Suppressor macrophage (primary cell): ENCODE data around the gene DLD.
"Not testable (repeated sequence)": the region's sequence is repeated elsewhere in the genome, so short reads cannot be mapped to it uniquely, and the experiment has no call there.

Experiments
- DNase-seq, 4 experiments: peaks; one replicate each; pipeline ENCODE4 v3.0.0-alpha.2; 2020 to 2022

Gene DLD

GRCh38 chr7:107917763-107918651, 27.0 kb downstream of the DLD start:
- peak in 1 of 4 experiments; percentile 25 for DNase-seq

GRCh38 chr7:107918948-107919347, 28.0 kb downstream of the DLD start:
- DNase-seq, result no peak

- peak in 2 of 4 experiments; percentile 18 to 20 for DNase-seq
These were observed 29.2 kb downstream of the DLD start for GRCh38 chr7:107920048-107920772.

- DNase-seq, result not testable (repeated sequence)
These were observed 30.8 kb downstream of the DLD start for GRCh38 chr7:107921826-107922225.

GRCh38 chr7:107922886-107923285, 31.9 kb downstream of the DLD start:
- no peak for DNase-seq

GRCh38 chr7:107924841-107925504, 34.0 kb downstream of the DLD start:
- peak in 1 of 4 experiments; percentile 16 for DNase-seq

- DNase-seq, result no peak
These were observed 35.5 kb downstream of the DLD start for GRCh38 chr7:107926481-107926880.

GRCh38 chr7:107931740-107932515, 40.9 kb downstream of the DLD start:
- DNase-seq, result no peak

GRCh38 chr7:107932805-107933204, 41.8 kb downstream of the DLD start:
- no peak for DNase-seq

- peak in 1 of 4 experiments; percentile 12 for DNase-seq
These were observed 42.5 kb downstream of the DLD start for GRCh38 chr7:107933386-107934013.

- no peak for DNase-seq
These were observed 44.2 kb downstream of the DLD start for GRCh38 chr7:107934991-107935770.

- no peak for DNase-seq
These were observed 45.3 kb downstream of the DLD start for GRCh38 chr7:107936312-107936711.

- DNase-seq, result no peak
These were observed 46.5 kb downstream of the DLD start for GRCh38 chr7:107937531-107937930.

- DNase-seq, result no peak
These were observed 47.7 kb downstream of the DLD start for GRCh38 chr7:107938456-107939250.

- DNase-seq, result no peak
These were observed 48.8 kb downstream of the DLD start for GRCh38 chr7:107939573-107940489.

- no peak for DNase-seq
These were observed 50.0 kb downstream of the DLD start for GRCh38 chr7:107940951-107941350.

- DNase-seq, result no peak
These were observed 52.0 kb downstream of the DLD start for GRCh38 chr7:107943018-107943417.

GRCh38 chr7:107944411-107945169, 53.6 kb downstream of the DLD start:
- DNase-seq, result no peak
